HCT116 (cell line): ENCODE data around the gene COQ8B. TPM values are rescaled to one million over a fixed set of nuclear protein-coding genes. Genes with fewer than 3 reads are reported as not detected.

Experiments used
- ATAC-seq: fragments of 200-7000 bp; cut with Tn5 transposase; 2 replicates; pipeline ENCODE4 v1.9.1; 2020; ENCODE audit warnings: mild to moderate bottlenecking, moderate library complexity
- BruUV-seq: library from RNA; stranded (reverse); fragments of 400-500 nt; replicated peaks from 2 replicates; lab custom pipeline; 2021; lab: Mats Ljungman, UMichigan
- CTCF ChIA-PET: fragments of 300-600 bp; sonication (Branson Sonifier 250); formaldehyde crosslinking; loops from one replicate; lab custom pipeline; 2021; ENCODE audit warnings: antibody characterized with exemption; lab: Charles Lee
- POLR2A ChIA-PET: fragments of 300-600, 350-600 bp; sonication (Branson Sonifier 250); formaldehyde crosslinking; loops from one replicate; lab custom pipeline; 2021; ENCODE audit warnings: antibody characterized with exemption; lab: Charles Lee
- RAD21 ChIA-PET, 2 experiments: fragments of 300-600 bp; sonication (Branson Sonifier 250); formaldehyde crosslinking; loops; one replicate each; lab custom pipeline; 2023; ENCODE audit warnings: low total read pairs in 2 of 2; ENCODE audit not compliant: uncharacterized antibody in 2 of 2, unreplicated experiment in 2 of 2, low non-redundant PET in 1 of 2; lab: Charles Lee
- DNase-seq: peaks from one replicate; pipeline ENCODE4 v3.0.0-alpha.2; 2010; ENCODE audit warnings: low read depth, low spot score
- H2AFZ ChIP-seq: fragments of 200-600 bp; shearing (Covaris generic), sonication (generic); 2 replicates; pipeline ENCODE4 v1.6.1; 2017; ENCODE audit warnings: low read depth, mixed run types, mixed read lengths, antibody characterized with exemption, low read length; ENCODE audit not compliant: poor library complexity, severe bottlenecking
- H3K27ac ChIP-seq: 2 replicates; pipeline ENCODE4 v1.5.1; 2012; ENCODE audit warnings: low read depth, low read length
- H3K27me3 ChIP-seq: fragments of 200-600 bp; sonication (generic); 2 replicates; pipeline ENCODE4 v1.6.1; 2016; ENCODE audit warnings: mixed run types, low read length, mixed read lengths; ENCODE audit not compliant: insufficient read depth
- H3K36me3 ChIP-seq, 2 experiments: fragments of 200-500 bp in 1 of 2; fragments of 200-600 bp in 1 of 2; sonication (Bioruptor generic) in 1 of 2; sonication (generic) in 1 of 2; 2 replicates each; pipeline versions ENCODE4 v1.5.1 to v1.6.1; 2014 to 2016; ENCODE audit warnings: low read length in 2 of 2, inconsistent platforms in 1 of 2, mixed read lengths in 1 of 2, mixed run types in 1 of 2; ENCODE audit not compliant: insufficient read depth in 2 of 2, control insufficient read depth in 1 of 2
- H3K4me1 ChIP-seq, 2 experiments: fragments of 200-600 bp in 1 of 2; sonication (generic) in 1 of 2; 2 replicates each; pipeline versions ENCODE4 v1.5.1 to v1.6.1; 2012 to 2017; ENCODE audit warnings: low read length in 2 of 2, inconsistent platforms in 1 of 2, mild to moderate bottlenecking in 1 of 2, mixed read lengths in 1 of 2, mixed run types in 1 of 2, moderate library complexity in 1 of 2; ENCODE audit not compliant: insufficient read depth in 2 of 2, control insufficient read depth in 1 of 2
- H3K4me2 ChIP-seq: fragments of 200-600 bp; sonication (generic); 2 replicates; pipeline ENCODE4 v1.6.1; 2017; ENCODE audit warnings: mixed run types, low read length, mixed read lengths
- H3K4me3 ChIP-seq, 2 experiments: fragments of 200-600 bp in 1 of 2; sonication (generic) in 1 of 2; replicated peaks in 1 of 2; 2 replicates each; pipeline ENCODE4 v1.5.1; 2011 to 2016; ENCODE audit warnings: low read length in 2 of 2, control low read depth in 1 of 2, low read depth in 1 of 2, mild to moderate bottlenecking in 1 of 2, mixed read lengths in 1 of 2, mixed run types in 1 of 2
- H3K79me2 ChIP-seq: fragments of 200-600 bp; sonication (generic); 2 replicates; pipeline ENCODE4 v1.6.1; 2017; ENCODE audit warnings: mild to moderate bottlenecking, mixed run types, low read length, moderate library complexity, mixed read lengths; ENCODE audit not compliant: insufficient read depth
- H3K9ac ChIP-seq: fragments of 200-600 bp; sonication (generic); 2 replicates; pipeline ENCODE4 v1.6.1; 2016; ENCODE audit warnings: low read length, mixed read lengths
- H3K9me2 ChIP-seq: fragments of 200-600 bp; sonication (generic), shearing (Covaris generic); 2 replicates; pipeline ENCODE4 v1.6.1; 2017; ENCODE audit warnings: mixed run types, mild to moderate bottlenecking, moderate library complexity; ENCODE audit not compliant: insufficient read depth
- H3K9me3 ChIP-seq, 2 experiments: fragments of 200-500 bp in 1 of 2; fragments of 200-600 bp in 1 of 2; sonication (Bioruptor generic) in 1 of 2; sonication (generic) in 1 of 2; 2 replicates each; pipeline ENCODE4 v1.6.1; 2014 to 2017; ENCODE audit warnings: low read length in 2 of 2, mixed read lengths in 2 of 2, inconsistent platforms in 1 of 2, low read depth in 1 of 2, mild to moderate bottlenecking in 1 of 2, mixed run types in 1 of 2, moderate library complexity in 1 of 2; ENCODE audit not compliant: control insufficient read depth in 1 of 2, insufficient read depth in 1 of 2
- H4K20me1 ChIP-seq: fragments of 200-600 bp; sonication (generic), shearing (Covaris generic); 2 replicates; pipeline ENCODE4 v1.6.1; 2017; ENCODE audit warnings: mixed run types, mild to moderate bottlenecking, moderate library complexity; ENCODE audit not compliant: insufficient read depth
- ATF3 ChIP-seq: IDR thresholded peaks from 2 replicates; pipeline ENCODE4 v1.6.1; 2012
- CEBPB ChIP-seq: IDR thresholded peaks from 2 replicates; pipeline ENCODE4 v1.6.1; 2012; ENCODE audit warnings: low read depth
- CTCF ChIP-seq, 3 experiments: fragments of 200-600 bp in 1 of 3; sonication (generic) in 1 of 3; IDR thresholded peaks in 2 of 3; conservative IDR thresholded peaks in 1 of 3; 2 replicates each; pipeline ENCODE4 v1.5.1; 2012 to 2017; ENCODE audit warnings: low read depth in 2 of 3, low read length in 2 of 3, antibody characterized with exemption in 1 of 3, borderline replicate concordance in 1 of 3, control low read depth in 1 of 3, mild to moderate bottlenecking in 1 of 3, mixed read lengths in 1 of 3, mixed run types in 1 of 3, moderate library complexity in 1 of 3; ENCODE audit not compliant: insufficient read depth in 1 of 3
- EGR1 ChIP-seq: IDR thresholded peaks from 2 replicates; pipeline ENCODE4 v1.6.1; 2012; ENCODE audit warnings: low read depth
- ELF1 ChIP-seq: IDR thresholded peaks from 2 replicates; pipeline ENCODE4 v1.6.1; 2012; ENCODE audit warnings: low read depth, borderline replicate concordance
- EZH2 ChIP-seq: fragments of 200-600 bp; sonication (generic); IDR thresholded peaks from 2 replicates; pipeline ENCODE4 v1.6.1; 2017; ENCODE audit warnings: antibody characterized with exemption, mixed run types
- EZH2phosphoT487 ChIP-seq: fragments of 200-600 bp; IDR thresholded peaks from 2 replicates; pipeline ENCODE4 v1.6.1; 2018; ENCODE audit warnings: antibody characterized with exemption, borderline replicate concordance
- FOSL1 ChIP-seq: IDR thresholded peaks from 2 replicates; pipeline ENCODE4 v1.6.1; 2012; ENCODE audit warnings: low read depth
- MAX ChIP-seq: IDR thresholded peaks from 2 replicates; pipeline ENCODE4 v1.6.1; 2012
- POLR2A ChIP-seq: IDR thresholded peaks from 2 replicates; pipeline ENCODE4 v1.7.0; 2011; ENCODE audit warnings: borderline replicate concordance; ENCODE audit not compliant: insufficient read depth, insufficient read length; ENCODE audit errors: extremely low read depth
- POLR2AphosphoS5 ChIP-seq: IDR thresholded peaks from 2 replicates; pipeline ENCODE4 v1.6.1; 2011; ENCODE audit warnings: mild to moderate bottlenecking, low read depth, low read length, moderate library complexity
- REST ChIP-seq: IDR thresholded peaks from 2 replicates; pipeline ENCODE4 v1.6.1; 2012; ENCODE audit warnings: low read depth
- SIN3A ChIP-seq: IDR thresholded peaks from 2 replicates; pipeline ENCODE4 v1.6.1; 2012; ENCODE audit warnings: low read depth
- SP1 ChIP-seq: IDR thresholded peaks from 2 replicates; pipeline ENCODE4 v1.6.1; 2012; ENCODE audit warnings: low read depth
- SRF ChIP-seq: IDR thresholded peaks from 2 replicates; pipeline ENCODE4 v1.6.1; 2012; ENCODE audit warnings: low read depth
- TCF7L2 ChIP-seq: IDR thresholded peaks from 2 replicates; pipeline ENCODE4 v1.7.0; 2011; ENCODE audit warnings: borderline replicate concordance, inconsistent platforms; ENCODE audit not compliant: insufficient read depth, insufficient read length; ENCODE audit errors: extremely low read depth
- ZFX ChIP-seq: fragments of 450-650 bp; IDR thresholded peaks from 2 replicates; pipeline ENCODE4 v1.6.1; 2017
- ZNF274 ChIP-seq: fragments of 200-500 bp; sonication (Bioruptor generic); IDR thresholded peaks from 2 replicates; pipeline ENCODE4 v1.6.1; 2014; ENCODE audit warnings: mild to moderate bottlenecking, low read depth, low read length, inconsistent platforms
- intact Hi-C: fragments of 100-400 bp; cut with micrococcal nuclease; formaldehyde crosslinking; loops from 2 replicates; pipeline ENCODE4 v1.10.0; 2022
- total RNA-seq: library from RNA; stranded (reverse); gene quantifications from one replicate; pipeline ENCODE4 v1.2.1, GENCODE V29; 2021; ENCODE audit not compliant: unreplicated experiment

The COQ8B gene
- total RNA-seq, 1 experiment from 2014 or later: 47.1 TPM

- Histone ChIP-seq H3K79me2 (no peaks in the 10 kb centered on the region; the same call in 1 of the 2 replicates), H3K27ac (no peak overlapping the region), H3K9me3 (no peaks in the 10 kb centered on the region), H4K20me1 (no peaks in the 10 kb centered on the region), H3K4me1 (peaks cover 20 to 24% of the 10 kb centered on the region in 2 experiments; a peak in 3 of 4 replicates), H3K9me2 (no peaks in the 10 kb centered on the region), H3K9ac (no peak overlapping the region), H3K27me3 (no peaks in the 10 kb centered on the region), H2AFZ (no peak overlapping the region), H3K36me3 (no peaks in the 10 kb centered on the region), H3K4me3 (no peak overlapping the region), H3K4me2 (no peak overlapping the region)
- CTCF ChIA-PET: interaction anchor here (0.9 to 1.6 kb wide), 4 partner anchors 53 to 399 kb away, joined by 3 to 4 read pairs (median 3); partner anchors contain the start of gene EGLN2
- DNase-seq (no peak), ATAC-seq (no peak)
- intact Hi-C loops: no loop called here
- POLR2A ChIA-PET: no interaction called here
- TF ChIP-seq MAX (no peak), POLR2AphosphoS5 (no peak), EGR1 (no peak), SIN3A (no peak), POLR2A (no peak), SRF (no peak), TCF7L2 (no peak), REST (no peak), CEBPB (no peak), CTCF (IDR thresholded peaks at IDR 0.05 in 2 of 3, conservative IDR thresholded peaks at IDR 0.05 in 1 of 3; ENCODE audit: borderline replicate concordance in 1 of 3, insufficient read depth in 1 of 3, low read depth in 2 of 3, low read length in 2 of 3) (no peak), ELF1 (no peak), FOSL1 (no peak), ZNF274 (no peak), SP1 (no peak), ZFX (no peak), ATF3 (no peak), EZH2 (no peak), EZH2phosphoT487 (no peak)
- RAD21 ChIA-PET: no interaction called here
- no TSS peak for BruUV-seq
Measured at GRCh38 chr19:40745402-40745780, 28.7 kb upstream of the COQ8B start.
